Natural killer cell (primary cell): ENCODE measurements around the gene SPATA31D4. TPM values are rescaled to one million over a fixed set of nuclear protein-coding genes. Genes with fewer than 3 reads are reported as not detected.

Experiments used
- ATAC-seq, 3 donors: fragments of 150-1000 bp in 2 of 3; fragments of 200-7000 bp in 1 of 3; cut with Tn5 transposase; 1 replicate in 1 of 3; 2 replicates in 2 of 3; pipeline ENCODE4 v1.10.0; 2021; ENCODE audit warnings: mild to moderate bottlenecking in 2 of 3, moderate library complexity in 2 of 3
- DNase-seq, 2 donors: peaks; one replicate each; pipeline versions ENCODE4 v3.0.0 to v3.0.0-alpha.2; 2013 to 2021; ENCODE audit warnings: mixed read lengths in 1 of 2
- H3K27ac ChIP-seq: one replicate; pipeline ENCODE4 v1.5.1; 2013; ENCODE audit warnings: mild to moderate bottlenecking, low read length
- H3K27me3 ChIP-seq: one replicate; pipeline ENCODE4 v1.6.1; 2013; ENCODE audit warnings: low read length; ENCODE audit not compliant: control insufficient read depth, insufficient read depth
- H3K36me3 ChIP-seq: one replicate; pipeline ENCODE4 v1.6.1; 2013; ENCODE audit warnings: low read length; ENCODE audit not compliant: control insufficient read depth, insufficient read depth
- H3K4me1 ChIP-seq: one replicate; pipeline ENCODE4 v1.6.1; 2013; ENCODE audit warnings: low read length; ENCODE audit not compliant: control insufficient read depth, insufficient read depth
- H3K4me3 ChIP-seq: one replicate; pipeline ENCODE4 v1.5.1; 2013; ENCODE audit warnings: low read length
- H3K9me3 ChIP-seq: one replicate; pipeline ENCODE4 v1.6.1; 2013; ENCODE audit warnings: low read length; ENCODE audit not compliant: control insufficient read depth, insufficient read depth
- H3K27ac Mint-ChIP-seq, 2 donors: one replicate each; pipeline ENCODE4 v1.8.0; 2022; ENCODE audit warnings: mild to moderate bottlenecking in 2 of 2, mixed read lengths in 2 of 2, moderate library complexity in 1 of 2
- H3K27me3 Mint-ChIP-seq, 2 donors: one replicate each; pipeline ENCODE4 v1.8.0; 2022; ENCODE audit warnings: low read depth in 2 of 2, mixed read lengths in 2 of 2
- H3K36me3 Mint-ChIP-seq: one replicate; pipeline ENCODE4 v1.8.0; 2022; ENCODE audit warnings: mixed read lengths
- H3K4me1 Mint-ChIP-seq, 2 donors: one replicate each; pipeline ENCODE4 v1.8.0; 2022; ENCODE audit warnings: mixed read lengths in 2 of 2
- H3K4me3 Mint-ChIP-seq: one replicate; pipeline ENCODE4 v1.8.0; 2022; ENCODE audit warnings: mild to moderate bottlenecking, moderate library complexity, mixed read lengths
- H3K9me3 Mint-ChIP-seq, 2 donors: one replicate each; pipeline ENCODE4 v1.8.0; 2022; ENCODE audit warnings: mixed read lengths in 2 of 2
- CTCF ChIP-seq: fragments of 200-600 bp; IDR thresholded peaks from one replicate; pipeline ENCODE4 v1.8.0; 2022; ENCODE audit warnings: antibody characterized with exemption
- WGBS: methylation state at CpG from one replicate; pipeline ENCODE4 v1.1.7; 2013; ENCODE audit warnings: missing lambda C conversion rate; ENCODE audit not compliant: insufficient coverage; 5-methylcytosine and 5-hydroxymethylcytosine counted together
- intact Hi-C: fragments of 100-400 bp; cut with micrococcal nuclease; formaldehyde crosslinking; loops from one replicate; pipeline ENCODE4 v1.14.2; 2022
- total RNA-seq, 4 donors: library from RNA; stranded (reverse); fragments of 120-200 nt in 1 of 4; gene quantifications; one replicate each; pipeline versions ENCODE4 v1.2.3 to v1.2.4, GENCODE V29; 2013 to 2022

Gene SPATA31D4
- total RNA-seq, 3 donors from 2014 or later (not counting 1 experiment from before 2014, with no cell fraction given): not detected

GRCh38 chr9:81894891-81895290 lies 33.3 kb upstream of the SPATA31D4 start:
- Histone ChIP-seq H3K4me1 (no peaks in the 10 kb centered on the region), H3K4me3 (no peak overlapping the region), H3K9me3 (no peaks in the 10 kb centered on the region), H3K36me3 (no peaks in the 10 kb centered on the region), H3K27ac (no peak overlapping the region), H3K27me3 (no peaks in the 10 kb centered on the region)
- Mint-ChIP-seq H3K9me3 (no peaks in the 10 kb centered on the region), H3K27me3 (peaks cover 3 to 8% of the 10 kb centered on the region in 2 donors), H3K4me1 (no peaks in the 10 kb centered on the region), H3K36me3 (no peaks in the 10 kb centered on the region), H3K4me3 (no peak overlapping the region), H3K27ac (no peak overlapping the region)
- no peak for TF ChIP-seq CTCF
- DNase-seq (no peak), ATAC-seq (no peak)
- WGBS: 67% methylated on average over 1 of the region's 1 CpG
- intact Hi-C loops: no loop called here

GRCh38 chr9:81896070-81896469 lies 32.2 kb upstream of the SPATA31D4 start:
- H3K4me1 Mint-ChIP-seq: no peaks in the 10 kb centered on the region
- H3K4me3 Mint-ChIP-seq: no peak overlapping the region
- no peak overlapping the region for H3K27ac ChIP-seq
- H3K36me3 Mint-ChIP-seq: no peaks in the 10 kb centered on the region
- TF ChIP-seq CTCF: no peak
- no peaks in the 10 kb centered on the region for H3K27me3 ChIP-seq
- H3K4me3 ChIP-seq: no peak overlapping the region
- H3K4me1 ChIP-seq: no peaks in the 10 kb centered on the region
- intact Hi-C loops: no loop called here
- no peak overlapping the region for H3K27ac Mint-ChIP-seq
- H3K9me3 ChIP-seq: no peaks in the 10 kb centered on the region
- no peak for DNase-seq
- no peak for ATAC-seq
- H3K27me3 Mint-ChIP-seq: peaks cover 3 to 8% of the 10 kb centered on the region in 2 donors
- no peaks in the 10 kb centered on the region for H3K9me3 Mint-ChIP-seq
- H3K36me3 ChIP-seq: no peaks in the 10 kb centered on the region

- WGBS: no CpG with 5 or more reads among the region's 1 CpG
- no peaks in the 10 kb centered on the region for H3K36me3 Mint-ChIP-seq
- no peak overlapping the region for H3K4me3 ChIP-seq
- no peaks in the 10 kb centered on the region for H3K4me1 ChIP-seq
- no peak overlapping the region for H3K4me3 Mint-ChIP-seq
- no peak for TF ChIP-seq CTCF
- no peak overlapping the region for H3K27ac Mint-ChIP-seq
- peaks cover 0 to 3% of the 10 kb centered on the region in 2 donors for H3K27me3 Mint-ChIP-seq
- H3K27me3 ChIP-seq: no peaks in the 10 kb centered on the region
- H3K9me3 Mint-ChIP-seq: no peaks in the 10 kb centered on the region
- H3K9me3 ChIP-seq: no peaks in the 10 kb centered on the region
- no peaks in the 10 kb centered on the region for H3K4me1 Mint-ChIP-seq
- no peaks in the 10 kb centered on the region for H3K36me3 ChIP-seq
- intact Hi-C loops: no loop called here
- ATAC-seq (no peak), DNase-seq (no peak)
- H3K27ac ChIP-seq: no peak overlapping the region
Observed at GRCh38 chr9:81898851-81899250, 29.4 kb upstream of the SPATA31D4 start.

- Histone ChIP-seq H3K27ac (no peak overlapping the region), H3K36me3 (no peaks in the 10 kb centered on the region), H3K27me3 (no peaks in the 10 kb centered on the region), H3K9me3 (no peaks in the 10 kb centered on the region), H3K4me1 (no peaks in the 10 kb centered on the region), H3K4me3 (no peak overlapping the region)
- H3K4me3 Mint-ChIP-seq: no peak overlapping the region
- ATAC-seq (no peak), DNase-seq (no peak)
- H3K27me3 Mint-ChIP-seq: no peaks in the 10 kb centered on the region
- no peaks in the 10 kb centered on the region for H3K4me1 Mint-ChIP-seq
- 78% methylated on average over 2 of the region's 2 CpGs for WGBS
- no peak overlapping the region for H3K27ac Mint-ChIP-seq
- TF ChIP-seq CTCF: no peak
- intact Hi-C loops: no loop called here
- H3K36me3 Mint-ChIP-seq: no peaks in the 10 kb centered on the region
- H3K9me3 Mint-ChIP-seq: no peaks in the 10 kb centered on the region
Observed at GRCh38 chr9:81902196-81902595, 26.0 kb upstream of the SPATA31D4 start.
